Upper lobe of left lung (tissue), 4 donors: Measurements from ENCODE around the gene KCNIP4.

Experiments used
- POLR2A ChIP-seq, 4 donors: fragments of 450-650 bp; IDR thresholded peaks; one replicate each; pipeline ENCODE4 v1.5.1; 2016 to 2017; ENCODE audit warnings: antibody characterized with exemption in 4 of 4, mild to moderate bottlenecking in 2 of 4
- POLR2AphosphoS5 ChIP-seq, 2 donors: sonication (generic); formaldehyde crosslinking; IDR thresholded peaks; one replicate each; pipeline ENCODE4 v1.5.1; 2017; ENCODE audit warnings: antibody characterized with exemption in 2 of 2
- TF ChIP-seq, protein P1 (sequence below), 6 experiments: fragments of 450-650 bp in 4 of 6; fragments of 200-600 bp in 2 of 6; sonication (generic) in 2 of 6; IDR thresholded peaks; one replicate each; pipeline ENCODE4 v1.5.1; 2016 to 2019; ENCODE audit warnings: antibody characterized with exemption in 6 of 6

DNA sequence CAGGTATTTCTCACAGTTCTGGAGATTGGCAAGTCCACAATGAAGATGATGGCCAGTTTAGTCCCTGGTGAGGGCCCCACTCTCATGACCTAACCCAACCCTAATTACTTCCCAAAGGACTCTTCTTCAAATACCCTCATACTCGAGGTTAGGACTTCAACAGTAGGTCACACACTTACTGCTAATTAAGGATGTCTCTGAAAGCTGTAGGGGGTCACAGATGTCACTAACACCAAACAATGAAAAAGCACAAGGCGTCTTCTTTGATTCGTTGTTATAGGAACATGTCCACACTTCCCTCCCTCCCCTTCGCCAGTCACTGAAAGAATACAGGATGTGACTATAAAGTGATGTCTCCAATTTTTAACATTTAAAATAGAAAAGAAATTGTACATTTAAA is 938.6 kb downstream of the KCNIP4 start:
- TF ChIP-seq POLR2A (IDR thresholded peaks at IDR 0.05) (no peak), POLR2AphosphoS5 (IDR thresholded peaks at IDR 0.05) (no peak)
- TF ChIP-seq, protein P1, sequence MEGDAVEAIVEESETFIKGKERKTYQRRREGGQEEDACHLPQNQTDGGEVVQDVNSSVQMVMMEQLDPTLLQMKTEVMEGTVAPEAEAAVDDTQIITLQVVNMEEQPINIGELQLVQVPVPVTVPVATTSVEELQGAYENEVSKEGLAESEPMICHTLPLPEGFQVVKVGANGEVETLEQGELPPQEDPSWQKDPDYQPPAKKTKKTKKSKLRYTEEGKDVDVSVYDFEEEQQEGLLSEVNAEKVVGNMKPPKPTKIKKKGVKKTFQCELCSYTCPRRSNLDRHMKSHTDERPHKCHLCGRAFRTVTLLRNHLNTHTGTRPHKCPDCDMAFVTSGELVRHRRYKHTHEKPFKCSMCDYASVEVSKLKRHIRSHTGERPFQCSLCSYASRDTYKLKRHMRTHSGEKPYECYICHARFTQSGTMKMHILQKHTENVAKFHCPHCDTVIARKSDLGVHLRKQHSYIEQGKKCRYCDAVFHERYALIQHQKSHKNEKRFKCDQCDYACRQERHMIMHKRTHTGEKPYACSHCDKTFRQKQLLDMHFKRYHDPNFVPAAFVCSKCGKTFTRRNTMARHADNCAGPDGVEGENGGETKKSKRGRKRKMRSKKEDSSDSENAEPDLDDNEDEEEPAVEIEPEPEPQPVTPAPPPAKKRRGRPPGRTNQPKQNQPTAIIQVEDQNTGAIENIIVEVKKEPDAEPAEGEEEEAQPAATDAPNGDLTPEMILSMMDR (IDR thresholded peaks at IDR 0.05), result no peak
